ENCODE results near the gene TYRP1. TPM values are rescaled to one million over a fixed set of nuclear protein-coding genes. Genes with fewer than 3 reads are reported as not detected.
"Not testable (repeated sequence)": the region's sequence is repeated elsewhere in the genome, so short reads cannot be mapped to it uniquely, and the experiment has no call there.

Gene TYRP1
- total RNA-seq, 1 donor from 2014 or later: not detected

GRCh38 chr9:12674961-12675360, 18.2 kb upstream of the TYRP1 start:
- Mint-ChIP-seq H3K27me3 (ENCODE audit: low read depth) (no peaks in the 10 kb centered on the region), H3K9me3 (peaks cover 4% of the 10 kb centered on the region), H3K36me3 (ENCODE audit: low read depth) (no peaks in the 10 kb centered on the region), H3K27ac (no peak overlapping the region), H3K4me3 (ENCODE audit: low read depth) (no peak overlapping the region), H3K4me1 (ENCODE audit: low read depth) (no peaks in the 10 kb centered on the region)
- DNase-seq (ENCODE audit: low spot score): no peak
- intact Hi-C loops (cut with micrococcal nuclease): no loop called here

GRCh38 chr9:12677462-12678126, 15.6 kb upstream of the TYRP1 start:
- H3K27me3 Mint-ChIP-seq (ENCODE audit: low read depth); DNase-seq (ENCODE audit: low spot score); H3K4me3 Mint-ChIP-seq (ENCODE audit: low read depth); H3K27ac Mint-ChIP-seq; H3K36me3 Mint-ChIP-seq (ENCODE audit: low read depth); intact Hi-C loops (cut with micrococcal nuclease); H3K4me1 Mint-ChIP-seq (ENCODE audit: low read depth): not testable (repeated sequence)
- peaks cover 21% of the 10 kb centered on the region for H3K9me3 Mint-ChIP-seq

GRCh38 chr9:12680341-12680740, 12.8 kb upstream of the TYRP1 start:
- Mint-ChIP-seq H3K4me1 (ENCODE audit: low read depth) (no peaks in the 10 kb centered on the region), H3K27ac (no peak overlapping the region), H3K36me3 (ENCODE audit: low read depth) (no peaks in the 10 kb centered on the region), H3K4me3 (ENCODE audit: low read depth) (no peak overlapping the region), H3K9me3 (peaks cover 31% of the 10 kb centered on the region), H3K27me3 (ENCODE audit: low read depth) (no peaks in the 10 kb centered on the region)
- intact Hi-C loops (cut with micrococcal nuclease): no loop called here
- no peak for DNase-seq (ENCODE audit: low spot score)

GRCh38 chr9:12680757-12681156, 12.4 kb upstream of the TYRP1 start:
- Mint-ChIP-seq H3K36me3 (ENCODE audit: low read depth) (no peaks in the 10 kb centered on the region), H3K27ac (no peak overlapping the region), H3K9me3 (peaks cover 31% of the 10 kb centered on the region), H3K4me3 (ENCODE audit: low read depth) (no peak overlapping the region), H3K27me3 (ENCODE audit: low read depth) (no peaks in the 10 kb centered on the region), H3K4me1 (ENCODE audit: low read depth) (no peaks in the 10 kb centered on the region)
- intact Hi-C loops (cut with micrococcal nuclease): no loop called here
- DNase-seq (ENCODE audit: low spot score): no peak

- intact Hi-C loops (cut with micrococcal nuclease): no loop called here
- no peak for DNase-seq (ENCODE audit: low spot score)
- H3K27ac Mint-ChIP-seq: no peak overlapping the region
- no peaks in the 10 kb centered on the region for H3K27me3 Mint-ChIP-seq (ENCODE audit: low read depth)
- H3K4me1 Mint-ChIP-seq (ENCODE audit: low read depth): no peaks in the 10 kb centered on the region
- no peak overlapping the region for H3K4me3 Mint-ChIP-seq (ENCODE audit: low read depth)
- H3K36me3 Mint-ChIP-seq (ENCODE audit: low read depth): no peaks in the 10 kb centered on the region
- peaks cover 31% of the 10 kb centered on the region for H3K9me3 Mint-ChIP-seq
These were observed 11.6 kb upstream of the TYRP1 start for GRCh38 chr9:12681620-12682019.

GRCh38 chr9:12684974-12685373, 8.2 kb upstream of the TYRP1 start:
- no peak overlapping the region for H3K4me3 Mint-ChIP-seq (ENCODE audit: low read depth)
- intact Hi-C loops (cut with micrococcal nuclease): no loop called here
- no peaks in the 10 kb centered on the region for H3K36me3 Mint-ChIP-seq (ENCODE audit: low read depth)
- H3K27ac Mint-ChIP-seq: no peak overlapping the region
- H3K4me1 Mint-ChIP-seq (ENCODE audit: low read depth): no peaks in the 10 kb centered on the region
- no peak for DNase-seq (ENCODE audit: low spot score)
- H3K27me3 Mint-ChIP-seq (ENCODE audit: low read depth): no peaks in the 10 kb centered on the region
- H3K9me3 Mint-ChIP-seq: peaks cover 34% of the 10 kb centered on the region

GRCh38 chr9:12689233-12689632, 4.0 kb upstream of the TYRP1 start:
- Mint-ChIP-seq H3K9me3 (peaks cover 12% of the 10 kb centered on the region), H3K4me3 (ENCODE audit: low read depth) (no peak overlapping the region), H3K27me3 (ENCODE audit: low read depth) (no peaks in the 10 kb centered on the region), H3K4me1 (ENCODE audit: low read depth) (no peaks in the 10 kb centered on the region), H3K36me3 (ENCODE audit: low read depth) (no peaks in the 10 kb centered on the region), H3K27ac (no peak overlapping the region)
- no peak for DNase-seq (ENCODE audit: low spot score)
- intact Hi-C loops (cut with micrococcal nuclease): no loop called here

GRCh38 chr9:12694013-12694412, 828 bp downstream of the TYRP1 start:
- H3K9me3 Mint-ChIP-seq: peaks cover 11% of the 10 kb centered on the region
- no peak overlapping the region for H3K4me3 Mint-ChIP-seq (ENCODE audit: low read depth)
- intact Hi-C loops (cut with micrococcal nuclease): no loop called here
- H3K36me3 Mint-ChIP-seq (ENCODE audit: low read depth): no peaks in the 10 kb centered on the region
- H3K27ac Mint-ChIP-seq: no peak overlapping the region
- H3K27me3 Mint-ChIP-seq (ENCODE audit: low read depth): no peaks in the 10 kb centered on the region
- no peak for DNase-seq (ENCODE audit: low spot score)
- no peaks in the 10 kb centered on the region for H3K4me1 Mint-ChIP-seq (ENCODE audit: low read depth)

- Mint-ChIP-seq H3K27me3 (ENCODE audit: low read depth) (no peaks in the 10 kb centered on the region), H3K9me3 (peaks cover 11% of the 10 kb centered on the region), H3K27ac (no peak overlapping the region), H3K4me1 (ENCODE audit: low read depth) (no peaks in the 10 kb centered on the region), H3K36me3 (ENCODE audit: low read depth) (no peaks in the 10 kb centered on the region), H3K4me3 (ENCODE audit: low read depth) (no peak overlapping the region)
- no peak for DNase-seq (ENCODE audit: low spot score)
- intact Hi-C loops (cut with micrococcal nuclease): no loop called here
These were observed 2.3 kb downstream of the TYRP1 start for GRCh38 chr9:12695474-12695873.

- H3K36me3 Mint-ChIP-seq (ENCODE audit: low read depth): no peaks in the 10 kb centered on the region
- H3K4me3 Mint-ChIP-seq (ENCODE audit: low read depth): no peak overlapping the region
- H3K27ac Mint-ChIP-seq: no peak overlapping the region
- H3K27me3 Mint-ChIP-seq (ENCODE audit: low read depth): no peaks in the 10 kb centered on the region
- no peaks in the 10 kb centered on the region for H3K4me1 Mint-ChIP-seq (ENCODE audit: low read depth)
- peaks cover 11% of the 10 kb centered on the region for H3K9me3 Mint-ChIP-seq
- intact Hi-C loops (cut with micrococcal nuclease): no loop called here
- DNase-seq (ENCODE audit: low spot score): no peak
These were observed 3.9 kb downstream of the TYRP1 start for GRCh38 chr9:12696931-12697622.

- Mint-ChIP-seq H3K27ac (no peak overlapping the region), H3K36me3 (ENCODE audit: low read depth) (no peaks in the 10 kb centered on the region), H3K9me3 (peaks cover 11% of the 10 kb centered on the region), H3K4me3 (ENCODE audit: low read depth) (no peak overlapping the region), H3K4me1 (ENCODE audit: low read depth) (no peaks in the 10 kb centered on the region), H3K27me3 (ENCODE audit: low read depth) (no peaks in the 10 kb centered on the region)
- intact Hi-C loops (cut with micrococcal nuclease): no loop called here
- no peak for DNase-seq (ENCODE audit: low spot score)
These were observed 4.5 kb downstream of the TYRP1 start for GRCh38 chr9:12697719-12698118.

- H3K27ac Mint-ChIP-seq: no peak overlapping the region
- H3K9me3 Mint-ChIP-seq: peaks cover 11% of the 10 kb centered on the region
- intact Hi-C loops (cut with micrococcal nuclease): no loop called here
- H3K4me1 Mint-ChIP-seq (ENCODE audit: low read depth): no peaks in the 10 kb centered on the region
- H3K4me3 Mint-ChIP-seq (ENCODE audit: low read depth): no peak overlapping the region
- no peaks in the 10 kb centered on the region for H3K36me3 Mint-ChIP-seq (ENCODE audit: low read depth)
- no peaks in the 10 kb centered on the region for H3K27me3 Mint-ChIP-seq (ENCODE audit: low read depth)
- no peak for DNase-seq (ENCODE audit: low spot score)
These were observed 5.1 kb downstream of the TYRP1 start for GRCh38 chr9:12698266-12698665.

GRCh38 chr9:12698986-12699385, 5.8 kb downstream of the TYRP1 start:
- H3K9me3 Mint-ChIP-seq: peaks cover 11% of the 10 kb centered on the region
- H3K27ac Mint-ChIP-seq: no peak overlapping the region
- no peaks in the 10 kb centered on the region for H3K27me3 Mint-ChIP-seq (ENCODE audit: low read depth)
- DNase-seq (ENCODE audit: low spot score): no peak
- no peaks in the 10 kb centered on the region for H3K36me3 Mint-ChIP-seq (ENCODE audit: low read depth)
- no peaks in the 10 kb centered on the region for H3K4me1 Mint-ChIP-seq (ENCODE audit: low read depth)
- intact Hi-C loops (cut with micrococcal nuclease): no loop called here
- H3K4me3 Mint-ChIP-seq (ENCODE audit: low read depth): no peak overlapping the region
